Effector memory CD4-positive, alpha-beta T cell (primary cell): ENCODE results near the gene SETD4.

Experiments used
- DNase-seq, 3 donors: peaks; one replicate each; pipeline ENCODE4 v3.0.0-alpha.2; 2020
- H3K27ac ChIP-seq: 2 replicates; pipeline ENCODE4 v1.7.0; 2013; ENCODE audit warnings: mild to moderate bottlenecking, low read length, moderate library complexity; ENCODE audit not compliant: insufficient read depth, poor library complexity, severe bottlenecking
- H3K27me3 ChIP-seq: replicated peaks from 2 replicates; pipeline ENCODE4 v1.7.0; 2013; ENCODE audit warnings: mild to moderate bottlenecking, low read length; ENCODE audit not compliant: insufficient read depth, control insufficient read depth, poor library complexity, severe bottlenecking
- H3K36me3 ChIP-seq: 2 replicates; pipeline ENCODE4 v1.7.0; 2013; ENCODE audit warnings: mild to moderate bottlenecking, low read length, moderate library complexity; ENCODE audit not compliant: control insufficient read depth, insufficient read depth
- H3K4me1 ChIP-seq: 2 replicates; pipeline ENCODE4 v1.7.0; 2013; ENCODE audit warnings: low read length, mild to moderate bottlenecking; ENCODE audit not compliant: control insufficient read depth, insufficient read depth, poor library complexity, severe bottlenecking
- H3K4me3 ChIP-seq: 2 replicates; pipeline ENCODE4 v1.7.0; 2013; ENCODE audit warnings: low read length, low read depth, mild to moderate bottlenecking; ENCODE audit not compliant: insufficient read depth, poor library complexity, severe bottlenecking
- H3K9me3 ChIP-seq: 2 replicates; pipeline ENCODE4 v1.7.0; 2013; ENCODE audit warnings: mild to moderate bottlenecking, low read length, moderate library complexity; ENCODE audit not compliant: control insufficient read depth

Gene SETD4

DNA sequence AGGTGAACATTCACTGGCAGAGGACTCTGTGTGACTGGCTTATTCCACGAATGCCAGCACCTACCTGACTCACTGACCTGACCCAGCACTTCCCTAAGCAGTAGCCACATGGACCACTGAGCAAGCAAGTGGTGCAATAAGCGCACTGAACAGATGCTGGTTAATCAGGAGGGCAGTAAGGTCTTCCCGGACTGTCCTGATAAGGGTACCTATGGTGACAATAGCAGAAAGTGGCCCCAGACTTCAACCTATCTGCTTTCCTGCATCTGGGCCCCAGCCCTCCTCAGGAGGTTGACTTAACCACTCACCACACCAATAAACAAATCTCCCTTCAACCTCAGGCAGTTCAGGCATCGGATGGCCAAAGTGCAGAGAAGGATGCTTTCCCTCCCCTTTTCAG, 65.7 kb downstream of the SETD4 start:
- no peaks in the 10 kb centered on the region for H3K4me1 ChIP-seq
- H3K27ac ChIP-seq, result no peak overlapping the region
- DNase-seq, result no peak
- H3K36me3 ChIP-seq, result no peaks in the 10 kb centered on the region
- no peak overlapping the region for H3K4me3 ChIP-seq
- no peaks in the 10 kb centered on the region for H3K27me3 ChIP-seq
- no peaks in the 10 kb centered on the region for H3K9me3 ChIP-seq

DNA sequence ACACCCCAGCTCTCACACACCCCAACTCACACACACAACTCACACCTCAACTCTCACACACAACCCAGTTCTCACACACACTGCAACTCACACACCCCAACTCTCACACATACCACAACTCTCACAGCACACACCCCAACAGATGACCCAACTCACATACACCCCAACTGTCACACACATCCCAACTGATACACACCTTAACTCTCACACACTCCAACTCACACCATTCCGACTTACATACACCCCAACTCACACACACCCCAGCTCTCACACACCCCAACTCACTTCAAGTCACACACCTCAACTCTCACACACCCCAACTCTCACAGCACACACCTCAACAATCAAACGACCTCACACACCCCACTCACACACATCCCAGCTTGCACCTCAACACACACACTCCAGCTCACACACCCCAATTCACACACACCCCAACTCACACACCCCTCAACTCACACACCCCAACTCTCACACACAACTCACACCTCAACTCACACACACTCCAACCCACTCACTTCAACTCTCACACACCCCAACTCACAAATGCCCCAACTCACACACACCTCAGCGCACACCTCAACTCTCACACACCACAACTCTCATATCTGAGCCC, 66.3 kb downstream of the SETD4 start:
- Histone ChIP-seq H3K27ac (no peak overlapping the region), H3K36me3 (no peaks in the 10 kb centered on the region), H3K9me3 (no peaks in the 10 kb centered on the region), H3K4me3 (no peak overlapping the region), H3K27me3 (no peaks in the 10 kb centered on the region), H3K4me1 (no peaks in the 10 kb centered on the region)
- DNase-seq, result no peak

DNA sequence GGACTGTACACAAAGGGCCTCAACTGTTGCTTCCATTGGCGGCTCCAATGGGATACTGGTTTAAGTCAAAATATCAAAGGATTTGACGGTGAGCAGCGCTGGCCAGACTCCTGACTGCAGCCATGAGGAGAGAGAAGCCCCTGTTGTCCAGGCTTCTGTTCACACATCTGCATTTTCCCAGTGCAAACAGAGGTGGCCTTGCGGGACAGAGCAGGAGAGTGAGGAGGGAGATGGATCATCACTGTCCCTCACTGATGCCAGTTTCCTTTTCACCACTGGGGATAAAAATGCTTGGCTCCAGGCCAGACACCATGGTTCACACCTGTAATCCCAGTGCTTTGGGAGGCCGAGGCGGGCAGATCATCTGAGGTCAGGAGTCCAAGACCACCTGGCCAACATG, 69.2 kb downstream of the SETD4 start:
- H3K4me3 ChIP-seq, result no peak overlapping the region
- no peak for DNase-seq
- no peaks in the 10 kb centered on the region for H3K4me1 ChIP-seq
- H3K27ac ChIP-seq, result no peak overlapping the region
- H3K36me3 ChIP-seq, result no peaks in the 10 kb centered on the region
- H3K27me3 ChIP-seq, result no peaks in the 10 kb centered on the region
- H3K9me3 ChIP-seq, result no peaks in the 10 kb centered on the region

DNA sequence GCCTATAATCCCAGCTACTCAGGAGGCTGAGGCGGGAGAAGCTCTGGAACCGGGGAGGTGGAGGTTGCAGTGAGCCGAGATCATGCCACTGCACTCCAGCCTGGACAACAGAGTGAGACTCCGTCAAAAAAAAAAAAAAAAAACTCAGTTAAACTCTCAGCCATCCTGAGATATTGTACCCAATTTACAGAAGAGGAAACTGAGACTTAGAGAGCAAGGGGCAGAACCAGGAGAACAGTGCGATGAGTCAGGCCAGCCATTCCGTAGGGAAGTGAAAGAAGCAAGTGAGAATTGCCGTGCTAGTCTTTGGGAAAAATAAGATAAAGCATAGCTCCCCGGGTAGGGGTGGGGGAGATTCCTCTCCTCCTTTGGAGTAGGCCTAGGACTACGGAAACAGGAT, 69.7 kb downstream of the SETD4 start:
- Histone ChIP-seq H3K27me3 (no peaks in the 10 kb centered on the region), H3K4me1 (no peaks in the 10 kb centered on the region), H3K9me3 (no peaks in the 10 kb centered on the region), H3K4me3 (no peak overlapping the region), H3K27ac (no peak overlapping the region), H3K36me3 (no peaks in the 10 kb centered on the region)
- no peak for DNase-seq

DNA sequence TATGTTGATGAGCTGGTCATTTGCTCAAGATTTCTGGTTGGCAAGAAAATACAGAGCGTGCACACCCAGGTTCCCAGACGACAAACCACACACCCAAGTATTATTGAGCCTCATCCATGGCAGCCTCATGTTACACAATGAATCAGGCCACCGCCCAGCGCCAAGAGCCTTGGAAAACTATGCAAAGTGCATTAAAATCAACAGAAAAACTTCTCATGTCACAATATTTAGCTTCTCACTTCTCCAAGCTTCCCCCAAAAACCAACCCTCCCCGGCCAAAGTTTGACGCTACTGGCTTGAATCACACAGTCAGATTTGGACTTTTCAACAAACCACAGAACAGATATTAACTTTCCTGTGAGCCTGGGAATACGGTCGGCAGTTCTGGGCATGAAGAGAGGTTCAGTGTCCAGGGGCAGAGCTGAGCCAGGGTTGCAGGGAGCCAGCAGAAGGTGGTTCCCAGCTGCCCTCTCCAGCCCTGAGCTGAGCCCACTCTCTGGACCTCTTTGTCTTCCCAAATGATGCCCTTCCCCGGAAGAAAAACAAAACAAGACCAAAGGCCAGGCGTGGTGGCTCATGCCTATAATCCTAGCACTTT, 71.1 kb downstream of the SETD4 start:
- H3K27me3 ChIP-seq, result no peaks in the 10 kb centered on the region
- H3K4me1 ChIP-seq, result no peaks in the 10 kb centered on the region
- H3K27ac ChIP-seq, result no peak overlapping the region
- no peaks in the 10 kb centered on the region for H3K36me3 ChIP-seq
- no peaks in the 10 kb centered on the region for H3K9me3 ChIP-seq
- no peak overlapping the region for H3K4me3 ChIP-seq
- DNase-seq, result no peak

DNA sequence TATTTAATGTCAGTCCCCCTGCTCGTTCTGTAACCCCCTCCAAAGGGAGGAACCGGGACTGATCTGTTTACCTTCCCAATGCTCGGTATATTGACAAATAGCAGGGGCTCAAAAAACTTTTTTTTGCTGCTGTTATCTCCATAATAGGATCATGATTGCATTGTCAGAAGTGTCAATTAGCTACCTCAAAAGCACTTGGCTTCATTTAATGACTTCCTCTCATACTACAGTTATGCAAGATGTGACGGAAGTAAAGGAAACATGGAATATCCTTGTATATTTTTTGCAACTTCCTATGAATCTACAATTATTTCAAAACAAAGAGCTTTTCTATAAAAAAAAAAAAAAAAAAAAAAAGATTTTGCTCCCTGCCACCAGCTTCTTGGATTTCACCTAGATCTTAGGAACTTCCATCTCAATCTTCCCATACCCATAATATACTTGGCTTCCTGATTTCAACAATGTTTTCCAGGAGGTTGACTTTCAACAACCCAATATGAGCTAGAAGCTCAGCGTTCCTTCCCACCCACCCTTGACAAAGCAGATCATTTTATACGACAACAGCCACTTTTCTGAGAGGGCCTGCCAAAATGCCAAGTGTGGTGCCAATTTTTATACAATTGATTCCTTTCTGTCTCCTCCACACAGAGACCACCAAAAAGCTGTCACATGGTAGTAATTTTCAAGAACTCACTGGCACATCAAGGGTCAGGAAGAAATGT, 71.7 kb downstream of the SETD4 start:
- H3K9me3 ChIP-seq, result no peaks in the 10 kb centered on the region
- H3K4me3 ChIP-seq, result no peak overlapping the region
- no peak overlapping the region for H3K27ac ChIP-seq
- H3K27me3 ChIP-seq, result no peaks in the 10 kb centered on the region
- H3K4me1 ChIP-seq, result no peaks in the 10 kb centered on the region
- no peak for DNase-seq
- no peaks in the 10 kb centered on the region for H3K36me3 ChIP-seq

DNA sequence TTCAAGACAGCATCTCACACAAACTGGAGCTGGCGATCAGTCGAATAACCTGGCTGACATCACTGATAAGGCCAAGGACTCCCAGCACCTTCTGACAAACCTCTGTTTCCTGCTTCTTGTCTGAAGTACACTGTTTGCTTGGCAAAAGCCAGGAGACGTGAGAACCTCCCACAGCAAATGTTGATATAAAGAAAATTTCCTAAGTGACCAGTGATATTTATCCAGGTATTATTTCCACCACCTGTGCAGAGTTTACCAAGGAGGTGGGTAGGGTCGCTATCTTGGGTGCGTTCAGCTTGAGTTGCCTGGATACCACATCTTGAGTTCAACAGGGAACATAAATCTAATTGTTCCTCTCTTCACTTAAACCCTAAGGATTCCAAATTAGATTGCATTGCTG, 72.9 kb downstream of the SETD4 start:
- no peak overlapping the region for H3K4me3 ChIP-seq
- H3K4me1 ChIP-seq, result no peaks in the 10 kb centered on the region
- no peak for DNase-seq
- H3K9me3 ChIP-seq, result no peaks in the 10 kb centered on the region
- no peaks in the 10 kb centered on the region for H3K36me3 ChIP-seq
- no peak overlapping the region for H3K27ac ChIP-seq
- no peaks in the 10 kb centered on the region for H3K27me3 ChIP-seq

DNA sequence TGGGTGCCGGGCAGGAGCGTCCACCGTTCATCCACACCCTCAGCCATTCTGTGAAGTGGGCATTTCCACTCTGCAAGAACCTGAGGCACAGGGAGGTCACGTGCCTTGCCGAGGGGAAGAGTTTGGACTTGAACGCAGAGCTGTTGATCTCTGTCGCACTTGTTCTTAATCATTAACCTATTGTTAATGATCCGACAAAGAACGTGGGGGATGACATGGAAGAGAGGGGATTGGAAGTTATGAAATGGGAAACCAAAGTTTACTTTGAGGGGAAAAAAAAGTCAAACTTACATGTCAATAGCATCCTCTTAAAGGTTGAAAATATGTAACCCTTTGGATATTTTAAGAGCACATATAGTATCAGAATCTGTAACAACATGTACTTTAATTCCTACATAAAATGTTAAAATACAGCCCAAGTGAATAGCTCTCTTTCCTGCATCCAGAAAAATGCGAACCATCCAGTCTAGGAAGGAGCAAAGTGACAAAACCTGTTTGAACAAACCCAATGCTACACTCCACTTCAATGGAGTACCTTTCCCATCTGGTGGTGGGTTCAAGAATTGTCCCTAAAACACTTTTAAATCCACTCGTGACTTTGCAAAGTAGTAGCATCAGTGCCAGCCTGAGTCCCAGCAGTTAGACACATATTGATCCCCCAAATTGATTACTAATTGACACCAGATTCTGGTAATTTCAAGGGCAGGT, 75.5 kb downstream of the SETD4 start:
- DNase-seq, result no peak
- no peaks in the 10 kb centered on the region for H3K4me1 ChIP-seq
- no peaks in the 10 kb centered on the region for H3K27me3 ChIP-seq
- no peaks in the 10 kb centered on the region for H3K9me3 ChIP-seq
- H3K4me3 ChIP-seq, result no peak overlapping the region
- H3K36me3 ChIP-seq, result no peaks in the 10 kb centered on the region
- no peak overlapping the region for H3K27ac ChIP-seq
